ENCODE data around the gene ECI2.
"Not testable (repeated sequence)": the region's sequence is repeated elsewhere in the genome, so short reads cannot be mapped to it uniquely, and the experiment has no call there.

Gene ECI2

GRCh38 chr6:4102687-4103244, 32.6 kb downstream of the ECI2 start:
- DNase-seq (ENCODE audit: low spot score), result no peak

GRCh38 chr6:4101298-4101697, 34.1 kb downstream of the ECI2 start:
- no peak for DNase-seq (ENCODE audit: low spot score)

- DNase-seq (ENCODE audit: low spot score), result no peak
These were observed 34.7 kb downstream of the ECI2 start for GRCh38 chr6:4100655-4101054.

- DNase-seq (ENCODE audit: low spot score), result no peak
These were observed 42.1 kb downstream of the ECI2 start for GRCh38 chr6:4093288-4093687.

- no peak for DNase-seq (ENCODE audit: low spot score)
These were observed 43.4 kb downstream of the ECI2 start for GRCh38 chr6:4091941-4092340.

GRCh38 chr6:4090043-4090442, 45.3 kb downstream of the ECI2 start:
- DNase-seq (ENCODE audit: low spot score), result not testable (repeated sequence)

- DNase-seq (ENCODE audit: low spot score), result no peak
These were observed 46.7 kb downstream of the ECI2 start for GRCh38 chr6:4088704-4089103.

GRCh38 chr6:4085332-4085700, 50.1 kb downstream of the ECI2 start:
- DNase-seq (ENCODE audit: low spot score), result peak; percentile 43

- DNase-seq (ENCODE audit: low spot score), result peak; percentile 57
These were observed 50.7 kb downstream of the ECI2 start for GRCh38 chr6:4084444-4085331.

GRCh38 chr6:4078691-4079471, 56.5 kb downstream of the ECI2 start, which contains the start of gene FAM217A:
Gene FAM217A, minus strand, starts transcription at chr6:4079137. Its CDS starts 1,723 bp downstream, at chr6:4077414.
- no peak for DNase-seq (ENCODE audit: low spot score)

- no peak for DNase-seq (ENCODE audit: low spot score)
These were observed 60.7 kb downstream of the ECI2 start for GRCh38 chr6:4074478-4075235.

GRCh38 chr6:4071330-4071729, 64.0 kb downstream of the ECI2 start:
- no peak for DNase-seq (ENCODE audit: low spot score)

- DNase-seq (ENCODE audit: low spot score), result no peak
These were observed 66.2 kb downstream of the ECI2 start for GRCh38 chr6:4069199-4069598.

GRCh38 chr6:4067673-4068072, 67.7 kb downstream of the ECI2 start:
- peak; percentile 48 for DNase-seq (ENCODE audit: low spot score)

- peak; percentile 78 for DNase-seq (ENCODE audit: low spot score)
These were observed 69.2 kb downstream of the ECI2 start for GRCh38 chr6:4066029-4066755.
